Measurements from ENCODE around the gene RB1.

Gene RB1

DNA sequence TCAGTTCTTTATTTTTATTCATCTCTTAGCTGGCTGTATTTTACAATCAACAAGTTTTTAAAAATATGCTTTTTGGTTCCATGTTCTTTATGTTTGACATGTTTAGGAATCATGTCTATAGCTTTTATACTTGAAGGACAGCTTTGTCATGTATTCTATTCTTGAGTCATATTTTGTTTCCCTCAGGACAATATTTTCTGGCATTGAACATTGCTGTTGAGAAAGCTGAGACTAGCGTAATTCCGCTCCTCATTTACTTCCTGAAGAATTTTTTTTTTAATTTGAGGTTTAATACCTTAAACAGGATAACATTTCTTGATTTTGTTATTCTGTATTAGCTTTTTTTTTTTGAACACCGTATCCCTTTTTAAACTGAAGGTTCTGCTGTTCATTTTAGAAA lies 53.2 kb downstream of the RB1 start:
- no peak for DNase-seq

GRCh38 chr13:48369988-48370387 lies 66.4 kb downstream of the RB1 start:
- no peak for DNase-seq

GRCh38 chr13:48370815-48371214 lies 67.3 kb downstream of the RB1 start:
- DNase-seq: no peak

GRCh38 chr13:48377857-48378256 lies 74.3 kb downstream of the RB1 start:
- no peak for DNase-seq

GRCh38 chr13:48380581-48380980 lies 77.0 kb downstream of the RB1 start:
- DNase-seq: no peak

DNA sequence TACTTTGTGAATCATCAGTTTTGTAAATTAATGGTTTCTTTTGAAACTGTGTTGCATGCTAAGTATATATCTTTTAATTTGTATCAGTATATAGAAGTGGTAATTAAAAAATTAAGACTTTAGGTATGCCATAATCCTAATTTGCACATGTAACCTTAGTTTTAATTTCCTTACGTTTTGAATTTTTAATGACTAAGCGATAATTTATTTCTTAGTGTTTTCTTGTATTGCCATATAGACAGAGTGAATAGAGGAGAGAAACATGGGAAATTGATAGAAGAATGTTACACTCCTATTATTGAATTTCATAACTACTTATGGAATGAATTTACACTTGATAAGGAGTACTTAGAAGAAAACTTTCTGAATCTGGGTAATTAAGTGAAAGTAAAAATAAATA lies 79.8 kb downstream of the RB1 start:
- DNase-seq: no peak

GRCh38 chr13:48386816-48387215 lies 83.3 kb downstream of the RB1 start:
- no peak for DNase-seq

DNA sequence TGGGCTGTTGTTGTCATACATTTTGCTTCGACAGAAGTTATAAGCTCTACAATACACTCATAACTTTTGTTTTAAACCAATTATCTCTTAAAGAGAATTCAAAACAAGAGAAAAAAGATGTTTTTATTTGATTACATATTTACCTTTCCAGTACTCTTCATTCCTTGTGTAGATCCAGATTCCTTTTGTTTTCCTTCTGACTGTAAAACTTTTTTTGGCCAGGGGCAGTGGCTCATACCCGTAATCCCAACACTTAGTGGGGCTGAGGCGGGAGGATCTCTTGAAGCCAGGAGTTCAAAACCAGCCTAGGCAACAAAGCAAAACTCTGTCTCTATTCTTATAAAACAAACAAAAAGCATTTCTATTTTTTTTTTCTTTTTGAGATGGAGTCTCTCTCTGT lies 87.7 kb downstream of the RB1 start:
- no peak for DNase-seq

- no peak for DNase-seq
Observed at GRCh38 chr13:48393030-48393697, 89.6 kb downstream of the RB1 start.

GRCh38 chr13:48393698-48394085 lies 90.1 kb downstream of the RB1 start:
- no peak for DNase-seq

DNA sequence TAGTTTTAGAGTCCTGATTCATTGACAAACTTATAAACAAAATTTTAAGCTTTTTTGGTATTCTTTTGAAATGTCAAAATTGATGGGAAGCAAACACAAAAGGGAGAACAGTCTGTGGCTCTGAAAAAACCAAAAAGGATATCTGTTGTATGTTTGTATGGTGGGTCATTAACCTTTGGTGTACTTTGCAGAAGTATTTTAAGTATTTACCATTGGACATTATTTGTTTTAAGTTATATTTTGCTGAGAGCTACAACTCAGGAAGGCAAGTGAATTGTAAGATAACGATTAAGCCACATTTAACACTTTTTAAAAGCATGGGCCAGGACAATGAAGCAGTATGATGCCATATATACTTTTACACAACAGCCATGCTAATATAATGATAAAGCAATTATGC lies 94.2 kb downstream of the RB1 start:
- no peak for DNase-seq

- no peak for DNase-seq
Observed at GRCh38 chr13:48398450-48399095, 95.0 kb downstream of the RB1 start.

DNA sequence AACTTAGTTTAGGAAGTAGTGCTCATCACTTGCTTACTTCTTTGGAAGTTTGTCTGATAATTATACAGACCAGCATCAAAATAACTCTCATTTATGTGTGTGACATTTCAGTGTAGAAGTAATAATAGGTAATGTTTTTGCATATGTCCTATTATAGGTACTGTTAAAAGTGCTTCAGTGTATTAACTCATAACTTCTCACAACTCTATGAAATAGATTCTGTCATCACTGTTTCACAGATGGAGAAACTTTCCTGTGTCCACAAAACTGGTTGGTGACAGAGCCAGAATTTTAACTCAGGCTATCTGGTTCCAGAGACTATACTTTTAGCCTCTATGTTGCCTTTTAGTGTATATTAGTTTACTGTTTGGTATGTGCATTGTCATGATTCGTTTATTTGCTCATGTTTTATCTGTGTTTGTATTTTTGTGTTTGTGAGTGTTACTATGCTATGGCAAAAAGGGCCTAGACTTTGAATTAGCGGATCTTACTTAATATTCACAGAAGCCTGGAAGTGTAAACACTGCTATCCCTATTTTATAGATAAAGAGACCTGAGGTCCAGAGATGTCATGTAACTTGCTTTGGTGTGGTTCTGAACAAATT lies 96.6 kb downstream of the RB1 start:
- DNase-seq: no peak

- DNase-seq: no peak
Observed at GRCh38 chr13:48400850-48401291, 97.3 kb downstream of the RB1 start.

DNA sequence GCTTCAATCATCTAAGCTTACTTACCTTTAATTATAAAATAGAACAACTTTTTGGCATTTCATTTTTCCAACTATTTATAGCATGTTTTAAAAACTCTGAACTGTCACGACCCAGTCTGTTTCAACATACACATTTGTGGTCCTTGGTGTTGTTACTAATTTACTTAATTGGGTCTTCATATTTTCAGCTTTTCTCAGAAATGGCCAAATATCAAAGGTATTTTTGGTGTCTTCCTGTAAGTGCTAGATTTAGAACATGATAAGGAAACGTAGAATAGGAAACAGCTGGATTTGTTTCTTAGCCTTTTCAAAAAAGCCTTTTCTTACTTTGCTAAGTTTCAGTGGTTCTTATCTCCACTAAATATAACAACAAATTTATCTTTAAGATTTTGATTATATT lies 97.9 kb downstream of the RB1 start:
- no peak for DNase-seq

DNA sequence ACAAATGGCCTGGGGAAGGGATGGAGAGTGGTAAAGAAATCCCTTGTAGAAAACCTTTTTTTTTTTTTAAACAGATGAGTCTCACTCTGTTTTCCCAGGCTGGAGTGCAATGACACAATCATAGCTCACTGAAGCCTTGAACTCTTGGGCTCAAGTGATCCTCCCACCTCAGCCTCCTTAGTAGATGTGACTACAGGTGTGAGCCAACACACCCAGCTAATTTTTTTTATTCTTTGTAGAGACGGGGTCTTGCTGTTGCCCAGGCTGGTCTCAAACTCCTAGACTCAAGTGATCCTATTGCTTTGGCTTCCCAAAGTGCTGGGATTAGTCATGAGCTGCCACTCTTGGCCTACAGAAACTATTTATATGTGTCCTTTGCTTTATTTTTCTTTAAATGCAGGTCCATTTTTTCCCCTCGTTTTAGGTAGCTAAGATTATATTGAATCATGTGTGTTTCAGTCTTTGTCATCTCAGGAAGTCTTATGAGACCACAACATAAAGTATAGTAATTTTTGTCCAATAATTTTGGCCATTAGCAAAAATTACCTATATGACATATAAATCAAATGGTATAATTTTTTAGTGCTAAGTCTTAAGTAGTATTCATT lies 98.9 kb downstream of the RB1 start:
- no peak for DNase-seq

DNA sequence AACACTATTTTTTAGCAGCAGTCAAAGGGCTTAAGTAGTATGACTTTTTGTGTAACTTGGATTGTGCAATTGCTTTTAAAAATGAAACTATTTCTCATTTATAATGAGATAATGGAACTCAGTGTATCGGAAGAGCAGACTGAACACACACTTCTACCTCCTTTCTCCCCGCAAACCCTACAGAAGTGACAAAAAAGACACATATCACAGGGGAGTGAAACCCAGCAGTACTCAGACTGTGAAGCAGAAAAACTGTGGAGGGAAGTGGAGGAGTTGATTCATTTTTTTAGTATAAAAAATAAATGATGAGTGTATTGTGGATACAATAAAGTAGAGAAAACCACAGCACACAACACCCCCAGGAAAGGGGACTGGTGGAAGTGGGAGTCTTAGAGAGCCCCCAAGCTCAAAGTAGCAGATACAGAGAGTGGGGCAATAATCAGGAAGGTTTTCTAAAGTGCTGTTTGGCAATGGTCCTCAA lies 99.6 kb downstream of the RB1 start:
- DNase-seq: no peak

DNA sequence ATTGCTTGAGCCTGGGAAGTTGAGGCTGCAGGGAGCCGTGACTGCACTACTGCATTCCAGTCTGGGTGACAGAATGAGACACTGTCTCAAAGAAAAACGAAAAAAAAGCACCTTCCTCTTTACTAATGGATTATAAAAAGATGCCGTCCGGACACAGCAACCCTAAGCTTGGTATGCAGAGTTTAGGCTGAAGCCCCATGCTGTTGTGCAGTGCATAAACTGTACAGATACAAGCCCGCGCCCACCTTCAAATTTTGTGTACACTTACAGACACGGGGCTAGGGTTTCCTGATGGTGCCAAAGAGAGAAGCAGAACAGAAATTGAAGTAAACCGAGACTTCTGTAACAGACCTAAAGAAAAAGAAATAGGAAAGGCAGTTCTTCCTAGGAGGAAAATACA lies 100.4 kb downstream of the RB1 start:
- DNase-seq: no peak

- DNase-seq: no peak
Observed at GRCh38 chr13:48404952-48405351, 101.4 kb downstream of the RB1 start.

- DNase-seq: no peak
Observed at GRCh38 chr13:48405875-48406274, 102.3 kb downstream of the RB1 start.

GRCh38 chr13:48410199-48410598 lies 106.6 kb downstream of the RB1 start:
- no peak for DNase-seq

- no peak for DNase-seq
Observed at GRCh38 chr13:48411147-48411794, 107.7 kb downstream of the RB1 start.

DNA sequence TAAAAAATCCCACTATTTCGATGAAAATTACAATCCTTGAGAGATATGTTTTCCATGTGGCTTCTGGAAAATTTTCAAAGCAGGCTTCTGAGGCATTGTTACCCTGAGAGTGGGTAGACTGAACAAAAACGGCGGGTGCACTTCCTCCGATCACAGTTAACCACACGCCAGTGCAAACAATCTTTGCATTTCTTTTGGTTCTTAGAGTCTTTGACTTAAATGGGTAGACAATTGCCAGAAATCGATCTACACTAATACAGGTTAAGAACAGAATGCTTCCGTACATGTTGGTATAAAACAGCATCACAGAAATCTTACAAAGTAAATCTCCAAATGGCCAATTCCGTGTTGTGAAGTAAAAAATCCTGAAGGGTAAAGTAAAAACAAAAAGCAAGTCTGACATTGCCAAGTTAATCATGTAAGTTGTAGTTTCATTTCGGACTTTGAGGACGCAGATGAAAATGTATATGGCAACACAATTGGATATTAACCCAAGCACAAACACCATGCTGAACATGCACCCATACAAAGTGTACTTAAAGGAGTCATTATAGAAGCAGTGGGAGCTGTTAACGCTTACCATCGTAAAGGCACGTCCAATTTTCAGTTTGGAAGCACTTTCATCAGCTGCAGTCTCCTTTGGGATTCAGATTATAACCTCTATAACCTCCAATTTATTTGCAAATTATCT lies 108.4 kb downstream of the RB1 start:
- no peak for DNase-seq

All from NCI-H748 treated with DMSO at 0.1 percent for 48 hours (cell line).